ENCODE results near the gene TRABD2A. TPM values are rescaled to one million over a fixed set of nuclear protein-coding genes. Genes with fewer than 3 reads are reported as not detected.

The TRABD2A gene
- total RNA-seq, 1 donor from 2014 or later: 2.0 TPM

- H3K4me3 Mint-ChIP-seq (ENCODE audit: low read depth): no peak overlapping the region
- H3K36me3 Mint-ChIP-seq (ENCODE audit: insufficient read depth): peaks cover 2% of the 10 kb centered on the region
- TF ChIP-seq CTCF (IDR thresholded peaks at IDR 0.05; ENCODE audit: unreplicated experiment): no peak
- H3K27ac Mint-ChIP-seq: no peak overlapping the region
- DNase-seq (ENCODE audit: low spot score, unreplicated experiment): no peak
- H3K27me3 Mint-ChIP-seq: peaks cover 3% of the 10 kb centered on the region
- H3K9me3 Mint-ChIP-seq (ENCODE audit: low read depth): peaks cover 11% of the 10 kb centered on the region
- H3K4me1 Mint-ChIP-seq (ENCODE audit: low read depth): peaks cover 2% of the 10 kb centered on the region
These were observed 41.0 kb downstream of the TRABD2A start for GRCh38 chr2:84839851-84840250.

GRCh38 chr2:84838434-84839145 lies 42.3 kb downstream of the TRABD2A start:
- Mint-ChIP-seq H3K4me1 (ENCODE audit: low read depth) (peaks cover 2% of the 10 kb centered on the region), H3K27me3 (no peaks in the 10 kb centered on the region), H3K9me3 (ENCODE audit: low read depth) (peaks cover 11% of the 10 kb centered on the region), H3K36me3 (ENCODE audit: insufficient read depth) (peaks cover 2% of the 10 kb centered on the region), H3K27ac (no peak overlapping the region), H3K4me3 (ENCODE audit: low read depth) (no peak overlapping the region)
- no peak for DNase-seq (ENCODE audit: low spot score, unreplicated experiment)
- TF ChIP-seq CTCF (IDR thresholded peaks at IDR 0.05; ENCODE audit: unreplicated experiment): no peak

DNA sequence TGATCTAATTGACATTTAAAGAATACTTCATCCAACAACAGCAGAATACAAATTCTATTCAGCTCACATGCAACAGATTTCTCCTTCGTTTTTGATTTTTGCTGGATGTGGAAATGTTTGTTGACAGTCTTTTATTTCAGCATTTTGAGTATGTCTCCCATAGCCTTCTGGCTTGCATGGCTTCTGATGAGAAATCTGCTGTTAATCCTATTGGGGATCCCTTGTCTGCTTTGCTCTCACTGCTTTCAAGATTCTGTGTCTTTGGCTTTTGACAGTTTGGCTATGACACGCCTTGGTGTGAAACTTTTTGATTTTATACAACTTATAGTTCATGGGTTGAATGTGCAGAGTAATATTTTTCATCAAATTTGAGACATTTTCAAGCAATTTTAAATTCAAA lies 44.7 kb downstream of the TRABD2A start:
- Mint-ChIP-seq H3K4me1 (ENCODE audit: low read depth) (peaks cover 2% of the 10 kb centered on the region), H3K27ac (no peak overlapping the region), H3K9me3 (ENCODE audit: low read depth) (peaks cover 11% of the 10 kb centered on the region), H3K27me3 (no peaks in the 10 kb centered on the region), H3K4me3 (ENCODE audit: low read depth) (no peak overlapping the region), H3K36me3 (ENCODE audit: insufficient read depth) (peaks cover 2% of the 10 kb centered on the region)
- no peak for DNase-seq (ENCODE audit: low spot score, unreplicated experiment)
- no peak for TF ChIP-seq CTCF (IDR thresholded peaks at IDR 0.05; ENCODE audit: unreplicated experiment)

- TF ChIP-seq CTCF (IDR thresholded peaks at IDR 0.05; ENCODE audit: unreplicated experiment): no peak
- H3K4me3 Mint-ChIP-seq (ENCODE audit: low read depth): no peak overlapping the region
- H3K9me3 Mint-ChIP-seq (ENCODE audit: low read depth): peaks cover 11% of the 10 kb centered on the region
- peaks cover 2% of the 10 kb centered on the region for H3K36me3 Mint-ChIP-seq (ENCODE audit: insufficient read depth)
- H3K4me1 Mint-ChIP-seq (ENCODE audit: low read depth): no peaks in the 10 kb centered on the region
- DNase-seq (ENCODE audit: low spot score, unreplicated experiment): no peak
- H3K27ac Mint-ChIP-seq: peak overlapping the region; percentile 71
- no peaks in the 10 kb centered on the region for H3K27me3 Mint-ChIP-seq
These were observed 47.3 kb downstream of the TRABD2A start for GRCh38 chr2:84833481-84834150.

- no peak for TF ChIP-seq CTCF (IDR thresholded peaks at IDR 0.05; ENCODE audit: unreplicated experiment)
- H3K4me1 Mint-ChIP-seq (ENCODE audit: low read depth): no peaks in the 10 kb centered on the region
- peaks cover 11% of the 10 kb centered on the region for H3K9me3 Mint-ChIP-seq (ENCODE audit: low read depth)
- H3K27me3 Mint-ChIP-seq: no peaks in the 10 kb centered on the region
- H3K27ac Mint-ChIP-seq: no peak overlapping the region
- H3K36me3 Mint-ChIP-seq (ENCODE audit: insufficient read depth): peaks cover 2% of the 10 kb centered on the region
- H3K4me3 Mint-ChIP-seq (ENCODE audit: low read depth): no peak overlapping the region
- no peak for DNase-seq (ENCODE audit: low spot score, unreplicated experiment)
These were observed 48.0 kb downstream of the TRABD2A start for GRCh38 chr2:84832772-84833461.

Data from progenitor cell of endocrine pancreas (in vitro differentiated cells).